ENCODE results near the gene RAPGEF6.

GRCh38 chr5:131611064-131611381 lies 24.0 kb downstream of the RAPGEF6 start:
- TF ChIP-seq CTCF (IDR thresholded peaks at IDR 0.05), result no peak
- no peak for TF ChIP-seq POLR2AphosphoS5 (IDR thresholded peaks at IDR 0.05; ENCODE audit: low read depth, low read length)
- no peak for TF ChIP-seq TCF7L2 (IDR thresholded peaks at IDR 0.05; ENCODE audit: low read depth, low read length)
